Large intestine (tissue), 3 donors: ENCODE measurements around the gene ZFAND3. TPM values are rescaled to one million over a fixed set of nuclear protein-coding genes. Genes with fewer than 3 reads are reported as not detected.

Source experiments
- DNase-seq, 2 donors: peaks; one replicate each; pipeline versions ENCODE4 v3.0.0 to v3.0.0-alpha.2; 2013
- H3K27ac ChIP-seq: one replicate; pipeline ENCODE4 v1.5.1; 2013; ENCODE audit warnings: low read length
- H3K27me3 ChIP-seq: 2 replicates; pipeline ENCODE4 v1.6.1; 2013; ENCODE audit warnings: low read length; ENCODE audit not compliant: control insufficient read depth, insufficient read depth
- H3K36me3 ChIP-seq: 2 replicates; pipeline ENCODE4 v1.6.1; 2013; ENCODE audit warnings: low read length; ENCODE audit not compliant: control insufficient read depth, insufficient read depth
- H3K4me1 ChIP-seq: one replicate; pipeline ENCODE4 v1.6.1; 2013; ENCODE audit warnings: low read length; ENCODE audit not compliant: control insufficient read depth, insufficient read depth
- H3K4me3 ChIP-seq: one replicate; pipeline ENCODE4 v1.5.1; 2013; ENCODE audit warnings: low read length
- H3K9me3 ChIP-seq: one replicate; pipeline ENCODE4 v1.6.1; 2013; ENCODE audit warnings: mild to moderate bottlenecking, low read depth, low read length, moderate library complexity; ENCODE audit not compliant: control insufficient read depth
- WGBS: methylation state at CpG from one replicate; pipeline ENCODE4 v1.1.5; 2013; ENCODE audit warnings: low lambda C conversion rate; ENCODE audit not compliant: insufficient coverage; 5-methylcytosine and 5-hydroxymethylcytosine counted together
- polyA plus RNA-seq: library from polyadenylated mRNA; unstranded; fragments of 120-200 nt; gene quantifications from one replicate; pipeline ENCODE4 v1.2.1, GENCODE V29; 2013

The ZFAND3 gene
- polyA plus RNA-seq, 1 donor = 82.3 TPM

GRCh38 chr6:38015341-38015740 lies 195.8 kb downstream of the ZFAND3 start:
- H3K4me1 ChIP-seq = no peaks in the 10 kb centered on the region
- no peak overlapping the region for H3K27ac ChIP-seq
- H3K27me3 ChIP-seq = no peaks in the 10 kb centered on the region
- no peak for DNase-seq
- H3K4me3 ChIP-seq = no peak overlapping the region
- peaks cover 8% of the 10 kb centered on the region for H3K9me3 ChIP-seq
- no peaks in the 10 kb centered on the region for H3K36me3 ChIP-seq

- WGBS = no CpG with 5 or more reads among the region's 1 CpG
- no peaks in the 10 kb centered on the region for H3K36me3 ChIP-seq
- no peak overlapping the region for H3K4me3 ChIP-seq
- H3K4me1 ChIP-seq = no peaks in the 10 kb centered on the region
- no peak overlapping the region for H3K27ac ChIP-seq
- H3K9me3 ChIP-seq = peaks cover 4% of the 10 kb centered on the region
- no peak for DNase-seq
- no peaks in the 10 kb centered on the region for H3K27me3 ChIP-seq
These were observed 197.3 kb downstream of the ZFAND3 start for GRCh38 chr6:38016824-38017223.

GRCh38 chr6:38018755-38019165 lies 199.2 kb downstream of the ZFAND3 start:
- H3K9me3 ChIP-seq = no peaks in the 10 kb centered on the region
- no peaks in the 10 kb centered on the region for H3K4me1 ChIP-seq
- WGBS = no CpG with 5 or more reads among the region's 2 CpGs
- DNase-seq = no peak
- H3K27me3 ChIP-seq = no peaks in the 10 kb centered on the region
- no peak overlapping the region for H3K27ac ChIP-seq
- H3K4me3 ChIP-seq = no peak overlapping the region
- no peaks in the 10 kb centered on the region for H3K36me3 ChIP-seq

GRCh38 chr6:38020593-38020992 lies 201.1 kb downstream of the ZFAND3 start:
- Histone ChIP-seq H3K27me3 (no peaks in the 10 kb centered on the region), H3K27ac (no peak overlapping the region), H3K4me3 (no peak overlapping the region), H3K4me1 (no peaks in the 10 kb centered on the region), H3K9me3 (peaks cover 4% of the 10 kb centered on the region), H3K36me3 (no peaks in the 10 kb centered on the region)
- 73% methylated on average over 2 of the region's 2 CpGs for WGBS
- DNase-seq = peak; percentile 3 to 28

GRCh38 chr6:38021029-38021428 lies 201.5 kb downstream of the ZFAND3 start:
- H3K27ac ChIP-seq = no peak overlapping the region
- no peaks in the 10 kb centered on the region for H3K36me3 ChIP-seq
- H3K27me3 ChIP-seq = no peaks in the 10 kb centered on the region
- H3K4me1 ChIP-seq = no peaks in the 10 kb centered on the region
- peaks cover 4% of the 10 kb centered on the region for H3K9me3 ChIP-seq
- no CpG with 5 or more reads among the region's 2 CpGs for WGBS
- no peak for DNase-seq
- no peak overlapping the region for H3K4me3 ChIP-seq

- 80% methylated on average over 1 of the region's 1 CpG for WGBS
- H3K36me3 ChIP-seq = no peaks in the 10 kb centered on the region
- no peaks in the 10 kb centered on the region for H3K27me3 ChIP-seq
- H3K27ac ChIP-seq = no peak overlapping the region
- peaks cover 4% of the 10 kb centered on the region for H3K9me3 ChIP-seq
- DNase-seq = no peak
- no peaks in the 10 kb centered on the region for H3K4me1 ChIP-seq
- no peak overlapping the region for H3K4me3 ChIP-seq
These were observed 202.0 kb downstream of the ZFAND3 start for GRCh38 chr6:38021571-38021970.

- Histone ChIP-seq H3K4me1 (no peaks in the 10 kb centered on the region), H3K4me3 (no peak overlapping the region)
- WGBS = no CpG with 5 or more reads among the region's 1 CpG
These were observed 203.2 kb downstream of the ZFAND3 start for GRCh38 chr6:38022688-38023087.

GRCh38 chr6:38024908-38025307 lies 205.4 kb downstream of the ZFAND3 start:
- H3K9me3 ChIP-seq = peaks cover 4% of the 10 kb centered on the region
- no peak overlapping the region for H3K4me3 ChIP-seq
- no peak overlapping the region for H3K27ac ChIP-seq
- no peaks in the 10 kb centered on the region for H3K4me1 ChIP-seq
- H3K36me3 ChIP-seq = no peaks in the 10 kb centered on the region
- DNase-seq = no peak
- no peaks in the 10 kb centered on the region for H3K27me3 ChIP-seq

More at GRCh38 chr6:38022688-38023087, 203.2 kb downstream of the ZFAND3 start:
- DNase-seq = no peak
- Histone ChIP-seq H3K27me3 (no peaks in the 10 kb centered on the region), H3K36me3 (no peaks in the 10 kb centered on the region), H3K27ac (no peak overlapping the region), H3K9me3 (peaks cover 4% of the 10 kb centered on the region)

- Histone ChIP-seq H3K4me3 (no peak overlapping the region), H3K36me3 (no peaks in the 10 kb centered on the region), H3K4me1 (no peaks in the 10 kb centered on the region), H3K27ac (no peak overlapping the region), H3K27me3 (no peaks in the 10 kb centered on the region), H3K9me3 (peaks cover 7% of the 10 kb centered on the region)
- DNase-seq = no peak
These were observed 205.9 kb downstream of the ZFAND3 start for GRCh38 chr6:38025451-38025850.

- Histone ChIP-seq H3K36me3 (no peaks in the 10 kb centered on the region), H3K27me3 (no peaks in the 10 kb centered on the region), H3K27ac (no peak overlapping the region), H3K4me1 (no peaks in the 10 kb centered on the region), H3K4me3 (no peak overlapping the region), H3K9me3 (peaks cover 7% of the 10 kb centered on the region)
- WGBS = no CpG with 5 or more reads among the region's 2 CpGs
- no peak for DNase-seq
These were observed 208.3 kb downstream of the ZFAND3 start for GRCh38 chr6:38027685-38028373.

- no peaks in the 10 kb centered on the region for H3K4me1 ChIP-seq
- DNase-seq = no peak
These were observed 210.9 kb downstream of the ZFAND3 start for GRCh38 chr6:38030380-38030779.

More at GRCh38 chr6:38030380-38030779, 210.9 kb downstream of the ZFAND3 start:
- Histone ChIP-seq H3K36me3 (no peaks in the 10 kb centered on the region), H3K4me3 (no peak overlapping the region), H3K27me3 (no peaks in the 10 kb centered on the region), H3K27ac (no peak overlapping the region), H3K9me3 (peaks cover 3% of the 10 kb centered on the region)
